ENCODE results near the gene BCO2.

BCO2 gene

DNA sequence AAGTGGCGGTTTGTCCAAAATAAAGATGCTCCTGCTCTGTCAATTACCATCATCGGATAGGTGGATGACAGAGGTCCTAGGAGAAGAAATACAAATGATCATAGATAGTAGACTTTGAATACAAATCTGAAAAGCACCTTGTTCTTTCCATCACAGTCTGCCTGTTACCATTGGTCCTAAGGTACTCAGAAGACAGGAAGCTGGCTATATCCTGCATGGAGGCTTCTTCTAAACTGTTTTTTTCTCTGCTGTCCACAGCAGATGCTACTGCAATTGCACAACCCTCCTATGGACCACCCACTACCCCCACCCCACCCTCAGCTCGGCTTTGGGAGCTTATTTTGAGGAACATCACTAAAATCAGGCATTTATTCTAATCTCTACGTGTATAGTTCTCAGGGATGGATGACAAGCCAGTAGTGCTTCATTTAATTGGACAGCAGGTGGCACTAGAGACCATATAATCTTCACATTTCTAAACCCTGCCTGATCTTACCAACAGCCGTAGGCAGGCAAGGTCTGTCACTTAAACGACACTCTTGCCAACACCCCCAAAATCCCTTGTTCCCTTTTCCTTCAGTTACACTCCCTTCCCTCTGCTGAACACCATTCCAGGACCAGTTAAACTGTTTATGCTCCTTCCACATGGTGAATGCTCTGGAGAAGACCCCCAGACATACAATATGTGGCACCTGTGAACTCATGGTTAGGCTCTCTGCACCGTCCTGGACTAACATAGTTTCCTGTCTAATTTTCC, 44.3 kb downstream of the BCO2 start:
- peak; percentile 23 for DNase-seq

DNA sequence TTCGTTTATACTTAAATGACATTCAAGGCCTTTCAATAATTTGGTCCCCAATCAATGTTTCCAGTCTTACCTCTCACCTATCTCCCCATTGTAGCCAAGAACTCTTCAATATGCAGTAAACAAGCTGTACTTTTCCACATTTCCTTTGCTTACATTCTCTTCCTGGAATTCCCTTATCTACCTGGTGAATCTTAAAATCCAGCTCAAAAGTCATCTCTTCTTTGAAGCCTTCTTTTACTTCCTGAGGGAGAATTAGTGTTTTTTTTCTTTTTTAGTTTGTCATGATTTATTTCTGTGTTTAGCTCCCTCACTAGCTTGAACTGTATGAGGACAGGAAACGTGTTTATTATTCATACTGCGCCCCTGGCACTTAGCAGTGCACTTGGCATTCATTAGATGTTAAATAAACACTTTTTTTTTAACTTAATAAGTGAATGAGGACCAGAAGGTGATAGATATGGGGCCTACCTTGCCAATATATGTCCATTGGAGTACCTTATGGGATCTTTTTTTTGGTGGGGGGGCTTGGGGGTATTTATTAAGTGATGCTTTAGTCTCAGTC, 46.0 kb downstream of the BCO2 start:
- no peak for DNase-seq

DNA sequence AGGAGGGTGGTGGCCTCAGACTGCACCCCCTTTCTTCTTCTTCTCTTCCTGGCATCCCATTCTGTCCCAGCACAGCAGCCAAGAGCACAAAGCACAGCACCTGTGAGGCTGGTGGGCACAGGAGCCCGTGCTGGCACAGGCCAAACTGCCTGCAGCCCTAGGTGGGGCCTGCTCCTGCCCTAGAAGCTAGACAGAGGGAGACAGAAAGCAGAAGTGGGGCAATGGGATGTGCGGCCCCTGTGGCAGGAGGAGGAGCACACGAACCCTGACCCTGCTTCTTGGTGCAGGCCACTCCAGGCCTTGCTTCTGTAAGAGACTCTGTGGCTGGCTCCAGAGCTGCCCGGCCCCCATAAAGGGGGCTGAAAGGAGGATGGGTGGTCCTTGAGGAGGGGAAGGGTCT, 47.0 kb downstream of the BCO2 start:
- DNase-seq: no peak

DNA sequence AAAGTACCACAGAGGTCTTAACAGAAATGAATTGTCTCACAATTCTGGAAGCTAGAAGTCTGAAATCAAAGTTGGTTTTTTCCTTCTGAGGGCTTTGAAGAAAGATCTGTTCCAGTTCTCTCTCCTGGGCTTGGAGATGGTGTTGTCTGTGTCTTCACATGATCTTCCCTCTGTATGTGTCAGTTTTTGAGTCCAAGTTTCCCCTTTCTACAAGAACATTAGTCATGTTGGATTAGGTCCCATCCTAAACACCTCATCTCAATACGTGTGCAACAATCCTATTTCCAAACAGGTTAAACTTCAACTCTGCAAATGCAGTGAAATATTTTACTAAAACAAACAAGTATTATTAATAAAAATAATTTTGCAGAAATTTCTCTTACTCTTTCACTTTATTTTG, 47.8 kb downstream of the BCO2 start:
- DNase-seq: no peak

DNA sequence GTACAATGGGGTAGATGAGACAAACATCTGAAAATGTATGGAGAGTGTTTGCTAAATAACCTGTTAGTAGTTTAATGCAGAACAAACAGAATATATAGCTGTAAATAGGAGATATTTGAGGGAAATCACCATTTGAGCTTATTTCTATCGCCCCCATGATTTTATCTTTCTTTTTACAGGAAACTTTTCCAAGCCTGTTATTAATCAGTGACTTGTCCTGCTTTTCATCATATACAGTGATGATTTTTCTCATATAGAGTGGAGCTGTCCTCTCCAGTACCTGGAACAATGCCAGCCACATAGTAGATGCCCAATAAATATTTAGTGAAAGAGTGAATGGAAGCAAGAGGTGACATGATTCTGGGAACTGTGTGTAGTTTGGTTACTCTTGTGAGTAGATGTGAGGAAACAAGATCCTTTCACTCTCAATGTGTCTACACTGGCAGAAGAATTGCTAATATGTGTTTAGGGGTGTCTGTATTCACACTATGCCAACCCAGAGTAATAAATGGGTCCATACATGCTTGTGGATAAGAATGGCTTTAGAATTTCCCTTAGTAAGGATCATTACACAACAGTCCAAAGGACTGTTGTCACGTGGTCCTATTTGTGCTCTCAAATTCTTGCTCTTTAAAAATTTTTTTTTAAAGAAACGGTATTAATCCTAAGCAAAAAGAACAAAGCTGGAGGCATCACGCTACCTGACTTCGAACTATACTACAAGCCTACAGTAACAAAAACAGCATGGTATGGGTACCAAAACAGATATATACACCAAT, 48.6 kb downstream of the BCO2 start:
- no peak for DNase-seq

DNA sequence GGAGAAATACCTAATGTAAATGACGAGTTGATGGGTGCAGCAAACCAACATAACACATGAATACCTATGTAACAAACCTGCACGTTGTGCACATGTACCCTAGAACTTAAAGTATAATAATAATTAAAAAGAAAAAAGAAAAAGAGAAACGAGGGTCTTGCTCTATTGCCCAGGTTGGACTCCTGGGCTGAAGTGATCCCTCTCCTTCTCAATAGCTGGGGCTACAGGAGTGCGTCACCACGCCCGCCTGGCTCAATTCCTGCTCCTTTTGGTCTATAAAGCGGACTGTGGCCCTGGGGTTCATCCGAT, 50.4 kb downstream of the BCO2 start:
- no peak for DNase-seq

DNA sequence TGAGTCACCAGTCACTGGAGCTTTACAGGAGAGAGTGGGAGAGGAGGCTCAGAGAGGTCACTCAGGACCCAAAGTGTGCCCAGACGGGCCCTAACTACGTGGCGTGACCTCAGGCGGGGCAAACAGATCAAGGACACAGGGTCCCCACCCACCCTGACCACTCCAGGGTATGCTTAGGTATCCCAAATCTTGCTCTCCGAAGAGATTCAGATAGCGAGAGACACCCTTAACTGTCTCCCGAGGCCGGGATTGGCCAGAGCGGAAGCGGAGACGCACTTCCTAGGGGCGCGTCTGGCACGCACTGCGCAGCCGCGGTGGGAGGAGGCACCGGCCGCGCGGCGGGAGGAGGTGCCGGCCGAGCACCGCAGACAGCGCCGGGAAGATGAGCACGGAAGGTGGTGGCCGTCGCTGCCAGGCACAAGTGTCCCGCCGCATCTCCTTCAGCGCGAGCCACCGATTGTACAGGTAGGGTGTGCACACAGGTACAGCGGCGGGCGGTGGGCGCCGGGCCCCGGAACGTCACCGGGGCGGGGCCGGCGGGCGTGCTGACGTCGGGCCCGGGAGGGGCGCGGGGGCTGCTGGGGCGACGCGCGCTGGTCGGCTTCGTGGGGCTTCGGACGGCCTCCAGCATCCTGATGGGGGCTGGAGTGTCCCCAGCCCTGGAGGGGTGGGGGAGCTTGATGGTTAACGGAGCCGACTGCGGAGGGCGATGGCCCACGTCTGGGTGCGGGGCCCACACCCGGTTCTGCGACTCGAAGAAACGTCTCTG, 50.9 kb downstream of the BCO2 start, which contains the start of gene PTS:
TSS of gene PTS (plus strand) at position 367 of the 769 bp plus-strand sequence. CDS start at position 383, 16 bp downstream.
- peak; percentile 44 for DNase-seq

DNA sequence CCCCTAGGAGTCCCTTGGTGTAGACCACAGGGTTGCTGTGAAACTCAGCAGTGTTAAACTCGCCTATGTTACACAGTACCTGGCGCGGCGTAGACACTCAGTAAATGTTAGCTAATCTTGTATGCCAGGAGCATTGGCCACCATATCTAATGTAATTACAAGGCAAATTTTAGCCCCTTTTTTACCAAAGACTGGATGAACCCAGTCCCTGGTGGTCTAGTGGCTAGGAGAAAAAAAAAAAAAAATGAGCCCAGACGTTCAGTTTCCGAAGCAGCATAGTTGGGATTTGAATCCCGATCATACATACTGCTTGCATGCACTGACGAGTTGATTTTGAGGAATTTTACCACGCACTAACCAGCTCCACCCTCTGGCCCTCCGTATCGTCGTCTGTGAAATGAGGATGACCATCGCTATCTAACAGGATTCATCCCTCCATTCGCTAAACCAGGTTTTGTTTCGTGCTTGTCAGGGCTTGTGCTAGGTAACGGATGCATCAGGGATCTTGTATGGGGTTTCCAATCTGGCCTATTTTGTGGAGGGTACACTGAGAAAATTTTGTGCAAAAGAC, 51.6 kb downstream of the BCO2 start:
- peak; percentile 40 for DNase-seq

DNA sequence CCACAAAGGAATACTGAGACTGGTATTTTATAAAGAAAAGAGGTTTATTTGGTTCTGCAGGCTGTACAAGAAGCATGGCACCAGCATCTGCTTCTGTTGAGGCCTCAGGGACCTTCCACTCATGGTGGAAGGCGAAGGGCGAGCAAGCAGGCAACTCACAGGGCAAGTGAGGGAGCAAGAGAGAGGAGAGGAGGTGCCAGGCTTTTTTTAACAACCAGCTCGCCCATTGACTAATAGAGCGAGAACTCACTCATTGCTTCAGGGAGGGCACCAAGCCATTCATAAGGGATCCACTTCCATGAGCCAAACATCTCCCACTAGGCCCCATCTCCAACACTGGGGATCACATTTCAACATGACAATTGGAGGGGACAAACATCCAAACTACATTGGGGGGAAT, 52.2 kb downstream of the BCO2 start:
- no peak for DNase-seq

DNA sequence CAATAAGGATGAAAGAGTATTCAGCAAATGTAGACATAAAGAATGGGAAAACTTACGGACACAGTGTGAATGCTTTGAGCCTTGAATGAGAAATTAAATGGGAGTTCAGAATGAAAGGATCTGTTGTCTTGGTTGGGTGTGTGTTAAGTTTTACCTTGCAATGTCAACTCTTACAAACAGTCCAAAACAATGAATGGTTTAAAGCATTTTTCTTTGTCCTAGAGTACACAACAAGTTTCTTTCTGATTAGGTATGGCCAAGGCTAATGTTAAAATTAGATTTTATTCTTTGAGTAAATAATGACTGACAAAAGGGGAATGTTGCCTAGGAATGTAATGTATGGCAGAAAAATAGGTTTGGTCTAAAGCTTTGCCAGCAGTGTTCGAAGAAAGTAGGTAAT, 53.4 kb downstream of the BCO2 start:
- no peak for DNase-seq

DNA sequence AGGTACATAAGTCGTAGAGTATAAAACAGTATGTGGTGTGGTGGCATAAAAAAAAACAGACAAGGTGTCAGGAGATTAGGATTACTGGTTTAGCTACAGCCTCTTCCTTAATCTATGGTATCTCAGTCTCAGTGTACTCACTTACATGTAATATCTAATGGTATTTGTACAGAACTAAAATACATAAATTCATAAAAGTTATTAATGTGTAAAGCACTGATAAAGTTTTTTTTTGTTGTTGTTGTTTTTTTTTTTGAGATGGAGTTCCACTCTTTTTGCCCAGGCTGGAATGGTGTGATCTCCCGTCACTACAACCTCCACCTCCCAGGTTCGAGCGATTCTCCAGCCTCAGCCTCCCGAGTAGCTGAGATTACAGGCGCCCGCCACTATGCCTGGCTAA, 53.8 kb downstream of the BCO2 start:
- DNase-seq: no peak

DNA sequence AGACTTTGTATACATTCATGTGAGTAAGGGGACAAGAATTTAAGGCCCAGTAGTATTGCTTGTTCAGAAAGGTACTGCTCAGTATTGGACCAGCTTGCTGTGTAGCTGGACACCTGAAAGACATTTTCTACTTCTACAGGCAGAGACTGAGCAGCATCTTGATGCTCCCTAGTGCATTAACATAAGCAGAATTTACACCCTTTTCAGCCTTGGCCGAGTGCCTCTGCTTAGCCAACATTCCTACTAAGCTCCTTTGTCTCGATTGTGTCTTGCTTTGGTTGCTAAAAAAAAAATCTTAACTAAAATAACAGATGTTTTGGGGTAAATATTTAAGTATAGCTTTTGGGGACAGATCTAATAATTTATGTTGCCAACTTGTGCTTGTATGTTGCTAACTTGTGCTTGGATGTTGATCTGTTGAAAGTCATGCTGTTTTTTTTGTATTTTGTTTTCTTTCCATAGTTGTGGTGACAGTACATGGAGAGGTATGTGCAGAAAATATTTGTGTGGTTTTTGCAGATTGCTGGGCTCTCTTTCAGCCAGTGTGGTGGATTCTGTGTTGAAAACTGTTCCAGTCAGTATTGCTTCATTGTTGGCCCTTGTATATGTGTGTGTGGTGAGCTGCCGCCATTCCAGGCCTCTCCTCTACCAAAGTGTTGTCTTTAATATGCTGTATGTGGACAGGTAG, 54.6 kb downstream of the BCO2 start:
- DNase-seq: no peak

DNA sequence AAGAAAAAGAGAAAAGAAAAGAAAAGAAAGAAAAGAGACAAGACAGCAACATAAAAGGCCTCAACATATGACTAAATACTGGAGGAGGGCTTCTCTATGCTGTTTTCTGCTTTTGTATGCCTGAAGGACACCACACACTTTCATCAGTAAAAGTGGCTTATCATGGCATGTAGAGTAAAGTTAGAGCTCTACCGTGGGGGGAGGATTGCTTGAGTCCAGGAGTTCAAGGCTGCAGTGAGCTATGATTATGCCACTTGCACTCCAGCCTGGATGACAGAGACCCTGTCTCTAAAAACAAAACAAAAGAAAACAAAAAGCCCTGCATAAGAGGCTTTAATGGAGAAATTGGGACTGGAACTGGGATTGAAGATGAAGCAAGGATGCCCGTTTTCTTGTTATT, 56.6 kb downstream of the BCO2 start:
- DNase-seq: no peak

DNA sequence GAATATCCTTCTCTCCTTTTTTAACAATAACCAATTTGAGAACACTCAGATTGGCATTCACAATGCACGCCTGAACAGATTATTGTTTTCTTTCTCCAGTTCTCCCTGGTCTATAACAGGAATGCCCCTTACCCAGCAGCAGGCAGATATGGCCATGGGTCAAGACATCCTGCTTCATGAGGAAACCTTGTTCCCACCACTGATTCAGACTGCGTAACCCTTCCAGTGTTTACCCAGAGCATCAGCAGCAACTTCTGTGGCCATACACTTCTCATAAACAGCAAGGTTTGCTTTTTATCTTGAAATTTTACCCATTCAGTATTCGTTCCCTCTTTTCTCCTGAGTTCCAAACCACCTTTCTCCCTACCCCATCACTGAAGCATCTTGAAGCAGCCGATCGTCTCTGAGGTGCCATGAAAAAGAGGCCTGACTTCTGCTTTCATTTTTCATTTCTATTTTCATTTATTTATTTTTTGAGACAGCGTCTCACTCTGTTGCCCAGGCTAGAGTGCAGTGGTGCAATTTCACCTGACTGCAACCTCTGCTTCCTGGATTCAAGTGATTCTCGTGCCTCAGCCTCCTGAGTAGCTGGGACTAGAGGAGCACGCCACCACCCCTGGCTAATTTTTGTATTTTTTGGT, 60.6 kb downstream of the BCO2 start:
- DNase-seq: no peak

DNA sequence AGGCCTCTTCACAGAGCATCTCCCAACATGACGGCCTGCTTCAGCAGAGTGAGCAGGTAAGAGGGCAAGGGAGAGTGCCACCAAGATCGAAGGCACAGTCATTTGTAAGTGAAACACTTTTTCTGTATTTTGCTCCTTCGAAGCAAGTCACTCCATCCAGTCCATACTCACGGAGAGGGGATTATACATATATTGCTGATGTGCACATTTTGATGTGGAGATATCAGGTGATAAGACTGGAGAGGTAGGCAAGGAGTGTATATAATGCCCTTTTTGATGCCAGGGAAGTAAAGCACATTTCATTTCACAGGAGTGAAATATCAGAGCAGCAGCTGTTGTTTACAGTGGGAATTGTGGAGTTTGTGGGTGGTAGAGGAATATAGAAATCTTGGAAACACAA, 62.1 kb downstream of the BCO2 start:
- DNase-seq: no peak

DNA sequence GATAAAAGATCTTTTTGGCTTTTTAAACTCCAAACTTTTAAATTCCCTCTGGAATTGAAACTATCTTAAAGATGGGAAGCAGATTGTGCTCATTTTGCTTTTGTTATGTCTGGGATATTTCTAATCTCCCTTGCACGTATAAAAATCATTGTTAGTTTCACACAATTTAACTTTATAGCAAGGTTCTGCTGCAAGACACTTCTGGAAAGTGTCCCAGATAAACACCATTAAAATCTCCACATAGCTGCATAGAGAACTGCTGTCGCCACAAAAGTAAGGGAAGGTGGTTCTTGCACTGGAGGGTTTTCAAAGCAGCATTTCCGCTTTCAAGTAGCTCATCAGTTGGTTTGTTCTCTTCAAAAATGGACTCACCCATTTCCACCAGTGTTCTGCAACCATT, 62.7 kb downstream of the BCO2 start:
- no peak for DNase-seq

DNA sequence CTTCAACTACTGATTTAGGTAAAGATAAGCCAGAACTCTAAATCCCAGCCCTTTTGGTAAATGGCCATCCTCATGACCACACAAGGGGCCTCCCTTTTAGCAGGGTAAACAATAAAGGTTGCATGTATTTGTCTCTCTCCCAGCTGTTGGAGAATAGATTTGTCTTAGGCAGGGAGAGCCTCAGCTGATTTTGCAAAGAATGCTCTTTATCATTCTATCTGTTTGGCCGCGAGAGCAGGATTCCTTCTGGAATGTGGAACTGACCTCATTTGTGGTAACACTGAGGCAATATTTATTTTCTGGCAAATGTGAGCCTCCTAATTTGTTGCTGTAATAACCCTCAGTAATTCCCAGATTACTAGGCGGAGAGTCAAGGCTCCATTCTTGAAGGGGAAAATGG, 66.2 kb downstream of the BCO2 start:
- no peak for DNase-seq

DNA sequence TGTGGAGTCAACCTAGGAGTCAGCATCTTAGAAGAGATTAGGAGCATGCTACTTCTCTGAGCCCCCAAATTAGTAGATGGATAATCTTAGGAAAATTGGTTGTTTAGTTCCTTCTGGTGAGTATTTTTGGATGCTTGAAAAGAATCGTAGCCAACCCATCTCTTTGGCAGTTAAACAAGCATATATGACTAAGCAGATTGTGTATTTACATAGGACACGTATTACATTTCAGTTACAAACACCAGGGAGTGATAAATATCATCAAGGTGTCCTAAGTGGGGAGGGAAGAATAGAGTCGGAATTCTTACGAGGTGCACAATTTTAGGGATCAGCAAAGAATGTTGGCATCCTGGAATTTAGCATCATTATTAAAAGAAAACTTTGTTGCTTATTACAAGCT, 71.9 kb downstream of the BCO2 start:
- DNase-seq: no peak

DNA sequence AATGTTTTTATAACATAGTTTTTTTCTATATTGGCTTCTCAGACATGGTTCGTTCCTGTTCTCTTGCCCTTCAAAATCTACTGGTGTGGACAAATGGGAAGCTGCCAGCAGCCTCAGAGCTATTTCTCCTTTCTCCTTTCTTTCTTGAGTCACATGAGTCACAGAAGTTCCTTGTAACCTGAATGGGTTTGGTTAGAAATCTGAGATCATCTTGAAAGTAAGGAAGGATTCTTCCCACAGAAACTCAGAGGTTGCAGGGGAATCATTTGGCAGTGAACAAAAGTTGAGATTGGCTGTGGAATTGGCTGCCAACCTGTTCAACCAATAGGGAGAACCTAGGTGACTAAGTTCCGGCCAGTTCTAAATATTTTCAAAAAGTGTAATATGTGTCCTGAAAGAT, 72.9 kb downstream of the BCO2 start:
- DNase-seq: no peak

DNA sequence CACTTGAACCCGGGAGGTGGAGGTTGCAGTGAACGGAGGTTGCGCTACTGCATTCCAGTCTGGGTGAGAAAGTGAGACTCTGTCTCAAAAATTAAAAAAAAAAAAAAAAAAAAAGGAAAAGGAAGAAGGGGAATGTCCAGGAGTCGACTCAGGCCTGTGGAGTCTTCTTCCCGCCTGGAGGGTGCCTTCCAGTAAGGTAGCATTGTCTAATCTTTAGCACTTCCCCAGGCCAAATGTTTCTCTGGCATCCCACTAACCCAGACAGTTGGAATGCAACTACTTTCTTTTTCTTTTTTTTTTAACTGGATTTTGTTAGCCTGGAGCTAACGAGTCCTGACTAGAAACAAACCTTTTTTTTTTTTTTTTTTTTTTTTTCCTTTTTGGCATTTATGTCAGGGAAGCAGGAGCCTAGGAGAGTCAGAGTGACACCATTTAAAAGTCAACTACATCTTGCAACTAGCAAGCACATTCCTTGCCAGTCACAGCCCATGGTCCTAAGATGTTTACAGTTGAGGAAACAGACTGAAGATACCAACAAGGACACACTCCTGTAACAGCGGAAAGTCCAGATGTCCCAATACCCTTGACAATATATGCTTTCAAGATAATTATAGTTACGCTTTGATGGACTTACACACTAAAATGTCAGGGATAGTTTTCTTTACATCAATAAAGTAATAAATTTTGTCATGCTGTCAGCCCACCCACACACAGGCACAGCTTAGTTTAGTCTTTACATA, 74.7 kb downstream of the BCO2 start:
- DNase-seq: no peak

DNA sequence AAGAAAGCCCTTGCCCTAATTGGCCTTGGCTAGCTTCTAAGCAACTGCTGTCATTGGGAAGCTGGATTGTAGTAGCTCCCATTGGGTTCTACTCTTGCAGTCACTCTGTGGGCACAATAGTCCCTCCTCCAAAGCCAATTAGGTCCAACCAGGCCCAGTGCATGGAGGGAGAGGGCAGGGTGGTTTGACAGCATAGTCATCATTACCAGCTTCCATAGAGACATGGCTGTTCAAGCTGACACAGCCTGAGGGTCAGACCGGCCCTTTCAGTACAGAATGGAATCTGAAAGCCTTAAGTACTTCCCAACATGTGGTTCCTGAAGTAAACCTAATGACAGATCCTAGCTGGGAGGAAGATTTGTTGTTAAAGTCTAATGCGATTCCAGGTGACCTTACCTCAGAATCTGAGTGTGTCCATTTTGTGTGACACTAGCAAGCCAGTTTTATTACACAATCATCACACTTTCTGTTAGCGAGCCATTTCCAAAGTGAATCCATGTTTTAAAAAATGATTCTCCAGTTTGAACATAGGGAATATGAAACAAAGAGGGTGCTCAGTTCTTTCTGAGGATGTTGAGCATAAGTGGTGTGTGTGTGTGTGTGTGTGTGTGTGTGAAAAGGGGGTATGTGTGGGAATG, 78.4 kb downstream of the BCO2 start:
- DNase-seq: no peak
